ENCODE results near the gene NFYB. TPM values are rescaled to one million over a fixed set of nuclear protein-coding genes. Genes with fewer than 3 reads are reported as not detected.

Gene NFYB
- total RNA-seq, 4 donors from 2014 or later: 27.2 to 47.8 (median 38.2) TPM

- TF ChIP-seq CTCF (IDR thresholded peaks at IDR 0.05; ENCODE audit: low read depth): no peak
These were observed 47.3 kb downstream of the NFYB start for GRCh38 chr12:104090685-104091084.

- no peak for TF ChIP-seq CTCF (IDR thresholded peaks at IDR 0.05; ENCODE audit: low read depth)
These were observed 54.1 kb downstream of the NFYB start for GRCh38 chr12:104083769-104084475.

GRCh38 chr12:104080764-104081163 is 57.2 kb downstream of the NFYB start:
- TF ChIP-seq CTCF (IDR thresholded peaks at IDR 0.05; ENCODE audit: low read depth): no peak

- TF ChIP-seq CTCF (IDR thresholded peaks at IDR 0.05; ENCODE audit: low read depth): no peak
These were observed 59.0 kb downstream of the NFYB start for GRCh38 chr12:104079024-104079423.

GRCh38 chr12:104073699-104074098 is 64.3 kb downstream of the NFYB start:
- TF ChIP-seq CTCF (IDR thresholded peaks at IDR 0.05; ENCODE audit: low read depth): no peak

GRCh38 chr12:104072099-104072498 is 65.9 kb downstream of the NFYB start:
- TF ChIP-seq CTCF (IDR thresholded peaks at IDR 0.05; ENCODE audit: low read depth): no peak

Small RNAs within 50 kb of the gene (small RNA-seq; reads per million reads assigned to genes)
- gene RNA5SP370: not detected

Other genes starting within 250 kb of the NFYB start
- gene HSP90B1, start 207.8 kb downstream of the NFYB start, total RNA-seq: 100 to 1,000 TPM; 262 to 595 (median 435) TPM
- gene TDG, start 172.3 kb downstream of the NFYB start, total RNA-seq: 10 to 100 TPM; 16.5 to 41.7 (median 21.7) TPM
- 10 to 100 TPM in 1 of 4 donors, 1 to 10 TPM in 3; 4.1 to 10.2 (median 6.5) TPM for gene GLT8D2, start 88.0 kb downstream of the NFYB start, total RNA-seq
- gene HCFC2, start 73.7 kb downstream of the NFYB start, total RNA-seq: 10 to 100 TPM; 23.3 to 34.7 (median 29.4) TPM
- 100 to 1,000 TPM in 1 of 4 donors, 10 to 100 TPM in 3; 76.2 to 122 (median 83.3) TPM for gene TXNRD1, start 77.6 kb upstream of the NFYB start, total RNA-seq
- 10 to 100 TPM in 1 of 4 donors, 1 to 10 TPM in 3; 6.4 to 10.7 (median 8.0) TPM for gene EID3, start 165.5 kb upstream of the NFYB start, total RNA-seq

All from subcutaneous adipose tissue (tissue), 4 donors.